ENCODE data around the gene SCYGR3. TPM values are rescaled to one million over a fixed set of nuclear protein-coding genes. Genes with fewer than 3 reads are reported as not detected.

The SCYGR3 gene
- total and polyA plus RNA-seq, 2 of the 13 experiments (the other 11 are each of a cell fraction or from before 2014, with no cell fraction given) = not detected

GRCh38 chr2:227655454-227655853 is 40.8 kb upstream of the SCYGR3 start (continued):
- TF ChIP-seq ZNF784 (CRISPR knock-in tag; IDR thresholded peaks at IDR 0.05; ENCODE audit: borderline replicate concordance) (no peak), TCF12 (IDR thresholded peaks at IDR 0.05) (no peak), TCF12 (CRISPR knock-in tag; IDR thresholded peaks at IDR 0.05) (no peak), ZNF543 (CRISPR knock-in tag; IDR thresholded peaks at IDR 0.05) (no peak), ZNF629 (CRISPR knock-in tag; conservative IDR thresholded peaks at IDR 0.05) (no peak), NFIC (IDR thresholded peaks at IDR 0.05; ENCODE audit: low read length) (peak; percentile 36; the same call in 1 of the 2 replicates), KDM3A (CRISPR knock-in tag; IDR thresholded peaks at IDR 0.05; ENCODE audit: low read depth) (no peak), ZNF703 (CRISPR knock-in tag; IDR thresholded peaks at IDR 0.05; ENCODE audit: borderline replicate concordance) (no peak), DZIP1 (CRISPR knock-in tag; IDR thresholded peaks at IDR 0.05) (no peak), SMARCC2 (IDR thresholded peaks at IDR 0.05) (no peak), ZNF777 (CRISPR knock-in tag; IDR thresholded peaks at IDR 0.05) (no peak), ZNF563 (CRISPR knock-in tag; IDR thresholded peaks at IDR 0.05) (no peak), ZNF367 (CRISPR knock-in tag; IDR thresholded peaks at IDR 0.05; ENCODE audit: borderline replicate concordance) (no peak), ZNF576 (CRISPR knock-in tag; IDR thresholded peaks at IDR 0.05) (no peak), DRAP1 (CRISPR knock-in tag; IDR thresholded peaks at IDR 0.05) (no peak), KDM5B (CRISPR knock-in tag; IDR thresholded peaks at IDR 0.05; ENCODE audit: borderline replicate concordance) (no peak), ZSCAN9 (CRISPR knock-in tag; IDR thresholded peaks at IDR 0.05; ENCODE audit: borderline replicate concordance) (no peak), IKZF5 (CRISPR knock-in tag; IDR thresholded peaks at IDR 0.05) (no peak), ZNF770 (CRISPR knock-in tag; IDR thresholded peaks at IDR 0.05) (no peak), ZBTB34 (CRISPR knock-in tag; IDR thresholded peaks at IDR 0.05) (no peak), ZBTB7A (CRISPR knock-in tag; IDR thresholded peaks at IDR 0.05) (no peak), ZNF264 (CRISPR knock-in tag; IDR thresholded peaks at IDR 0.05) (no peak), ZFP90 (CRISPR knock-in tag; IDR thresholded peaks at IDR 0.05; ENCODE audit: borderline replicate concordance) (no peak)
